Activated CD4-positive, alpha-beta T cell treated with anti-CD3 and anti-CD28 coated beads, Interleukin-2, amount 50 U/mL, for 24 hours (primary cell): Measurements from ENCODE around the gene PRSS57.
"Not testable (repeated sequence)": the region's sequence is repeated elsewhere in the genome, so short reads cannot be mapped to it uniquely, and the experiment has no call there.

ENCODE experiments used
- DNase-seq, 2 donors: peaks; one replicate each; pipeline ENCODE4 v3.0.0-alpha.2; 2020; ENCODE audit warnings: low read depth in 1 of 2, low spot score in 1 of 2

Gene PRSS57

DNA sequence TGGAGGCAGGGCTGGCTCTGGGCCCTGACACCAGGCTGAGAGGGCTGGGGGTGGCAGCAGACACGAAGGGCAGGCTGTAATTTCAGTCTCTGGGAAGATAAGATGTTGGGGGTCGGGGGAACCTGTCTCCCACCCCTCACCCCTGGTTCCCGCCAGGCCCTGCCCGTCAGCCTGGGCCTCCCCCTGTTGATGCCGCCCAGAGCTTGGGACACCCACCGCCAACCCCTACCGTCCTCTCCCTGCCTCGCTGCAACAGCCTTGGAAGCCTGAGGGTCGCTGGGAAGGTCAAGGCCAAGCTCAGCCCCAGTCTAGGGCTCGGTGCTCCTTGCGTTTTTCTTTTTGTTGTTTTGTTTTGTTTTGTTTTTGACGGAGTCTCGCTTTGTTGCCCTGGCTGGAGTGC lies 28.0 kb upstream of the PRSS57 start:
- no peak for DNase-seq

DNA sequence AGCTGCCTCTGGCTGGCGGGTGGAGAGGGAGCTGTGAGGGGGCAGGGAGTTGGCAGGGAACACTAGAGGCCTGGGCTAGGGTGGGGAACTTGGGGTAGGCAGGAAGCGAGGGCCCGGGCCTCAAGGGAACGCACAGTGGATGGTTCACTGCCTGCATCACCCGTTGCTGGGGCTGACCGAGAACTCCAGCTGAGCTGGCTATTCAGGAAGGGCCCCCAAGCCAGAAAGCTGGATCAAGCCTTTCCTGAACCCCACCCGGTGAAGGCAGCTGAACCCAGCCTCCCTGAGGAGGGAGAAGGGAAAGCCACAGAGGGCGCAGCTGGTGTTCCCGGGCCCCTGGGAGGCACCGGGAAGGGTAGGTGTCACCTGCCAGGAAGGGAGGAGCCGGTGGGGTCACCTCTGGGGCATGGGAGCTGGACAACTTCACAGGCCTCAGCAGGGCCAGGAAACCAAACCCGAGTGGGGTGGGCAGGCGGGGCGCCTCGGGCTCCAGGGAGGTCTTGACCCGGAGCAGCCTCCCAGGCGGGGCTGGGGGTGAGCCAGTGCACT lies 27.4 kb upstream of the PRSS57 start:
- DNase-seq, result no peak

DNA sequence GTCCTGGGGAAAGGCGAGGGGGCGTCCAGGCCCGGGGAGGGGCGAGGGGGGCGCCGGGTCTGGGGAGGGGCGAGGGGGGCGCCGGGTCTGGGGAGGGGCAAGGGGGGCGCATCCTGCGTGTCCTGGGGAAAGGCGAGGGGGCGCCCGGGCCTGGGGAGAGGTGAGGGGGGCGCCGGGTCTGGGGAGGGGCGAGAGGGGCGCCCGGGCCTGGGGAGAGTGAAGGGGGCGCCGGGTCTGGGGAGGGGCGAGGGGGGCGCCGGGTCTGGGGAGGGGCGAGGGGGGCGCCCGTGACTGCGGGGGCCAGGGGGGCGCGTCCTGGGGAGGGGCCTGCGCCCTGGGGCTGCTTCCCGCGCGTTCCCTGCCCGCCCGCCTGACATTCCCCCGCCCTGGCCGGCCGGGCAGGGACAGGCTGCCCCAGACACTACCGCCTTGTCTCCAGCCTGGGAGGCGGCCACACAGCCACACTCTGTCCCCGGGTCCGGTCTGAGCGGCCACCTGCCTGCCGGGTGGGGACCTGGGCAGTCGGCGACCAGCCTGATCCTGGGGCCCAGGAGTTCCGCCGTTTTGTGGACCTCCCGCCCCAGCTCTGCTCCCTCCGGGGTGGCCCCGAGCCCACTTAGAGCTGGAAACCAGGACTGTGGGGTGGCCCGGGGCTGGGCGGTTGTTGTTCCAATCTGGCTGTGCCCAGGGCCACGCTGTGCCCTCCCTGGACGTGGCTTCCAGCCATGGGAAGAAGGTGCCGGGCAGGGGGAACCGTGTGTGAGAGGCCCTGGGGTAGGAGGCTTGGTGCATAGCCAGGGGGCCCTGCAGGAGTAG lies 25.3 kb upstream of the PRSS57 start:
- DNase-seq, result no peak

DNA sequence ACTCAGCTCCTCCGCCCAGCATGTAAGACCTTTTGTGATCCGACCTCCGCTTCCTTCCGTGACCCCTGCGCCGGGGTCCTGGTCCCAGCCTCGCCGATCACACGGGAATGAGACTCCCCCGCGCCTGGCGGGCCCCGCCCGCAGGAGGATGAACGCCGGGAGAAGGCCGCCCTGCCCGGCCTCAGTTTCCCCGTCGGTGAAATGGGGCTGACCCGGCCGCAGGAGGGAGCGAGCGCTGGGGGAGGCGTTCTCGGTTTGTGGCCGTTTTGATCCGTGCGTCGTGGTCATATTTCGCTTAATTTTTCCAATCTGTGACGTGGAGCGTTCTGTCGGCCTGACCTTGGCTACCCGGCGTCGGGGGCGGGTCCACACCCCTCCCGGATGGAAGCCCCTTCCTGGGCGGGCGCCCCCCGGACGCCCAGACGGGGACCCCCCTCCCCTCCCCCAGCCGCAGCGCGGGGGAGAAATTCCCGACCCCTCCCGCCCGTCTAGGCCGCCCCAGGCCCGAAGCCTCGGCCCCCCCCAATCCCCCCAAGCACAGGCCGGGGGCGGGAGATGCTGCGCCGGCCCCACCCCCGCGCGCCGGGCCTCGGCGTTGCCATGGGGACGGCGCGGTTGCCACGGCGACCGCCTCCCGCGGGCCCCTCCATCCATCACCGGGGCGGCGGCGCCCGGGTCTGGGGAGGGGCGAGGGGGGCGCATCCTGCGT lies 24.5 kb upstream of the PRSS57 start:
- DNase-seq, result no peak

DNA sequence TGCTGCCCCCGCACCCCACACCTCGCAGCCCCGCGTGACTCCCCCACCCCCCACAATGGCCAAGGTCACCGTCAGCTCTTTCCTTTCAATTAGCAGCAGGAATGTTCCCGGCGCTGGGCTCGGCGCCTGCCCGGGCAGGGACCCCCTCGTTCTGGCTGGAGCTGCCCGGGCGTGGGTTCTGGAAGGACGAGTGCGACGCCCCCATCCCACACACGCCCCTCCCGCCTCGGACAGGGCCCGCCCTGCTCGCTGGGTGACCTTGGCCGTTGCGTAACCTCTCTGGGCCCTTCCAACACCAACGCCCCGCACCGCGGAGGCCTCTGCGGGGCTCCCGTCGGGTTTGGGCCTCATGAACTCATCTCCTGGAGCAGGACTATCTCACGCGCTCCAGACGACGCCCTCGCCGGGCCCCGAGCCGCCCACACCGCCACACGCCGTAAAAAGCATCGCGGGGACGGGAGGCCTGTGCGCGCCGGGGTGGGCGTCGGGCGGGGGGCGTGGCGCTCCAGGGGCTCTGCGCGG lies 23.8 kb upstream of the PRSS57 start:
- no peak for DNase-seq

DNA sequence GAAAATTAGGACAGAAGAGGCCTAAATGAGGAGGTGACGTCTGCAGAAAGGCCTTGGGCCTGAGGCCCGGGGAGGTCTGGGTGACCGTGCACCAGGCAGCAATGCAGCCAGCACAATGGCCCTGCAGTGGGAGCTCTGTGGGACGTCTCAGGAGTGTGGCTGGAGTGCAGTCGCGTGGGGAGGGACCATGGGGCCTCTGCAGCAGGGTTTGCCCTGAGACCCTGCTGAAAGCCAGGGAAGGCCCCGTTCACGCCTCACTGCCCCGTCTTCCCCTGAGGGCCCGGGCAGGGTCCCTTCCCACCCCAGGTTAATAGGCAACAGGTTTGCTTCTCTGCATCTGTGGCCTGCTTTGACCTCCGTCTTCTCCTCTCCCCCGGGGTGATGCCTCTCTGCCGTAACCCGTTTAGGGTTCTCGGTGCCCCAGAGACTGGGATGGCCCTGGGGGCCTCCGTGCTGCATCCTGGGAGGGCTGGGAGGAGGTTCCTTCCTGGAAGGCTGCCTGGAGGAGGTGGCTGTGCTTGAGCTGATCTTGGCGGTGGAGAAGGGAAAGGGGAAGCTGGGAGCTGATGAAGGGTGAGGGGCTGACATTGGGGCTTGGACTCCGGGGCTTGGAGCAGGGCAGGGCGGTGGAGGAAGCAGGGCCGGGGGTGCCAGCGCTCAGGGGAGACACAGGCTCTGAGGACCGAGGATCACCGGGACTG lies 23.1 kb upstream of the PRSS57 start:
- DNase-seq, result no peak

DNA sequence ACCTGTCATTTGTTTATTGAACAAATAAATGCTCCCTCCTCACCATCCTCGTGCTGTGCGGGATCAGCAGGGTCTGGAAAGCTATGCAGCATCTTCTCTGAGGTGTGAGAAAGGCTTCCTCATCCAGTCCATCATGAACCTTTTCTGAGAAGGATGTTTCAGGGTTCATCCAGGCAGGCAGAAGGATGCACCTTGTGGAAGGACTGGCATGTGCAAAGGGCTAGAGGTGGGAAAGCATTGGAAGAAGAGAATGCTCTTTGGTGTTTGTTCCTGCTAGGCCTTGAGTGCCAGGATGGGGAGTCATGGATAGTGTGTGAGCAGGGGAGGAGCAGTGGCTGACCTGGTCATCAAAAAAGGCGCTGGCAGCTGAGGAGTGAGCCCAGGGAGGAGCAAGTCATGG lies 20.1 kb upstream of the PRSS57 start:
- no peak for DNase-seq

DNA sequence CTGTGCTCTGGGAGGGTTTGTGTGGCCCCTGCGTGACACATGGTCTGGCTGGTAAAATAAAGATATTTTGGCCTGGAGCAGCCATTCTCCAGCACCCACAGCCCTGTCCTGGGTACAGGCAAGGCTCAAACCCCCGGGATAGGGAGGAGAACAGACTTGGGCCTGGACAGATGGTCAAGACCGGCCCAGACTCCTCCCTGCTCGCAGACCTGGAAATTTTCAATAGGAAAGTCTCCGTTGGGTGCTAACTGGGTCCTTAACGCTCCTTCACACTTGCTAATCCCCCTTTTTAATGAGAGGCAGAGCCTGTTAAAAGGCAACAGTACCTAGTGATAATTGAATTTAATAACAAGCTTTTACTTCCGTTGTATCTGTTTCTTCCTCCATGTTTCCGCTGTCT lies 16.0 kb upstream of the PRSS57 start:
- no peak for DNase-seq

DNA sequence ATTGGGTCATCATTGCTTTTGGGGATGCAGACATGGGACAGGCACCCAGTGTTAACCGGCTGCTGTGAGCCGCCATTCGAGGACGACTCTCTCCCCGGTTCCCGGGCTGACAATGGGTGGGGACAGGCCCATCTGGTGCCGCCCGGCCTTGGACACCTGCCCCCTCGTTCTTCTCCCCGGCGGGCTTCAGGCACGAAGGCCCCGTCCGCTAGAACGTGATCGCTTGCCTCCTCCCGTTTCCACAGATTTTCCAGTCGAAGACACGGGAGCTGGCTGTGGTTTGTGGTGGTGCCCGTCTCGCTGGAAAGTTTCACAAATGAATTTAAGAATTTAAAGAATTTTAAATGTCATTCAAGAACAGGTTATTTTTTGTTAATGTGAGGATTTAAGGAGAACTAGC lies 15.5 kb upstream of the PRSS57 start:
- DNase-seq, result no peak

DNA sequence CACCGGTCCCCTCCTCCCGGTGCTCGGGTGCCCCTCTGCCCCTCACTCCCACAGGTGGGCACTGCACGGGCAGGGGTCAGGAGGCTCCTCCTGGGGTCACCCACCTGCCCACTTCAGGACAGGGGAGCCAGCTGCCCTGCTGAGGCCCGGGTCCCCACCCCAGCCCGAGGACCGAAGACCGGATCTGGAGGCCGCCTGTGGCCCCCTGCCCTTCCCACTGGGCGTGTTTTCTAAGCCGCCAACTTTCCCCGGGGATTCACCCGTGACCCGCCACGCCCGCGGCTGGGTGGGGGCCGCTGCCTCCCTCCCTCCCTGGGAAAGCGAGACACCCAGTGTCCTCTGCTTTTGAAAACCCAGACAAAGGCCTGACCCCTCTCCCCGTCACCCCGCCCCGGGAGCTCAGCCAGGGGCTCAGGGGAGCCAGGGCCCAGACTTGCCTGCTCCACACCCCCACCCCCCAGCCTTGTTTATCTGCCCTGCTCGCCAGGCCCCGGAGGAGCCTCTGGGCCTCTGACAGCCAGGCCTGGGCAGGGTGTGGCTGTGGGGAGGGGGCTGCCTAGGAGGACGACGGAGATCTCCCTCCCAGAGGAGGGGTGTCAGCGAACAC lies 14.8 kb upstream of the PRSS57 start:
- DNase-seq, result no peak

DNA sequence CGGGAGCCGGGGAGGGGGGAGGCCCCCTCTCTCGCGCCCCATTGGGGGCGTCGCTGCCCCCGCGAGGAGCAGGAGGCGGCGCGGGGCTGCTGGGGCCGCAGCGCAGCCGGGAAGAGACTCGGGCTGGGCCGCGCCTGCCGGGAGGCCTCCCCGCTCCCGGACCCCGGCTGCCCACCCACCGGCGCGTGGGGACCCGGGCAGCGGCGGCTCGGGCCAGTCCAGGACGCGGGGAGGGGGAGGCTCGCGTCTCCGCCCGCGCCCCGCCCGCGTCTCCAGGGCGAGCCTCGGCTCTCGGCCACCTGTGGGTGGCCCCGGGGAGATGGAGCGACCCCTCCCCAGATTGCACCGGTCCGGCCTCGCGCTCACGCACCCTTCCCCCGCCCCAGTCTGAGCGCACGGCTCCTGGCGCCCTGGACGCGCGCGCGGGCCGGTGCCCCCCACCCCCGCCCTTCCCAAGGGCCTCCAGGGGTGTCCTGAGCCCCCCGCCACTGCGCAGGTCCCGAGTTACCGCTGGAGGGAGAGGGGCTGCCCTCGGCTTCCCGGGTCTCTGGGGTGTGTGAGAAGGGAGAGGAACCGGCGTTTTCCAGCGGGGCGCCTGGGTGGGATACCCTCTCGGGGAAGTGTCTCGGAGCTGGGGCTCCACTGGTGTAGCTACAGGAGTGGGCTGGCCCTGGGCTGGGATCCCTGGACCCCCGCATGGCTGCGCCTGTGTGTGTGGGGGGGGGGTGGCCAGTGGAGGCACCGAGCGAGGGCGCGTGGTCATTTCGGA lies 14.1 kb upstream of the PRSS57 start:
- DNase-seq, result no peak

DNA sequence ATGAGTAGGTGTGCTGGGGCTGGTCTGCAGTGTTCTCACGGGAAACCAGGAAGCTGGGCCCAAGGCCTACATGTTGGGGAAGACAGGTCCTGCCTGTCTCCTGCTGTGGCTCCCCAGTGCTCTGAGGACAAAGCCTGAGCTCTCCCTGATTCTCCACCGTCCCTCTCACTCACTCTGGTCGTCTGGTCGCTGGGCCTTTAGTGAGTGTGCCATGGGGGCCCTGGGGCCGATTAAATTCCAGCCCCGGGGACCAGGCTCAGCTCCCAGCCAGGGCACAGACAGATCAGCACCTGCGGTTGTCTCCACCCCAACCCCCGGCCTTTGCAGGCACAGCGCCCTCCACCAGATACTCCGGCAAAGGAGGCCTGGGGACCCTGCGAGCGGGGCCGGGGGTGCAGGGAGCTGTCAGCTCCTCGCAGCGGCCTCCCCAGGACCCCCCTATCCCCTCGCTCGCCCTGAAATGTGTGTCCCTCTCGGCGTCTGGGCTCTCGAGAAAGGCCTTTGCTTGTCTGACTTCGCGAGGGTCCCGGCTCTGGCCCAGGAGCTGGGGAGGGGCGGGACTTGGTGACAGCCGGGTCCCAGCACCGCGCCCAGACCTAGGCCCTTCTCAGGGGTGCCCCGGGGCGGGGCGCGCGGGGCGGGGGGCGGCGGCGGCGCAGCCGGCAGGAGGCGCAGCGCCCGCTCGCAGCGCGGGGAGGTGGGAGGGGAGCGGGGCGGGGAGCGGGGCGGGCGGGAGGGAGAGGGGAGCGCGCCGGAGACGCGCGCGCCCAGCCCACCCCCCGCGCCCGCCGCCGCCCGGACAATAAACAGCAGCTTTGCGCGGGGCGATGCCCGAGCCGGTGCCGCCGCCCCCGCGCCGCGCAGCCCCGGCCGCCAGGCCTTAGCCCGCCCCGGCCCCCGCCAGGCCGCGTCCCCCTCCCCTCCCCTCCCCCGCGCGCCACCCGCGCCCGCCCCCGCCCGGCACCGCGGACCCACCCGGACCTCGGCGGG lies 13.2 kb upstream of the PRSS57 start, which contains the start of gene PALM:
Gene PALM (plus strand): TSS at position 782 of the 990 bp plus-strand sequence. CDS start 212 bp downstream, outside the sequence.
- DNase-seq, result no peak

DNA sequence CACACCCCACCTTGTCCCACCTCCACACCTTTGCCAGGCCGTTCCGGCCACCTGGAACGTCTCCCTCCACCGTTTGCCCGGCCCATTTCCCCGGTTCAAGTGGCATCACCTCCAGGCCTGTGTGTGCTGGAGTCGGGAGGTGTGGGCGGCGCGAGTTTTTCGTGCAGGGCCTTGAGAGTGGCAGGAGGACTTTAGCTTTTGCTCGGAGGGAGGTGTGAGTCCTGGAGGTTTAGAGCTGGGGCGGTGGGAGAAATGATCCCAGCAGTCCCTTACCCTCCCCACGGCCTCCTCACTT lies 9.1 kb upstream of the PRSS57 start:
- no peak for DNase-seq

DNA sequence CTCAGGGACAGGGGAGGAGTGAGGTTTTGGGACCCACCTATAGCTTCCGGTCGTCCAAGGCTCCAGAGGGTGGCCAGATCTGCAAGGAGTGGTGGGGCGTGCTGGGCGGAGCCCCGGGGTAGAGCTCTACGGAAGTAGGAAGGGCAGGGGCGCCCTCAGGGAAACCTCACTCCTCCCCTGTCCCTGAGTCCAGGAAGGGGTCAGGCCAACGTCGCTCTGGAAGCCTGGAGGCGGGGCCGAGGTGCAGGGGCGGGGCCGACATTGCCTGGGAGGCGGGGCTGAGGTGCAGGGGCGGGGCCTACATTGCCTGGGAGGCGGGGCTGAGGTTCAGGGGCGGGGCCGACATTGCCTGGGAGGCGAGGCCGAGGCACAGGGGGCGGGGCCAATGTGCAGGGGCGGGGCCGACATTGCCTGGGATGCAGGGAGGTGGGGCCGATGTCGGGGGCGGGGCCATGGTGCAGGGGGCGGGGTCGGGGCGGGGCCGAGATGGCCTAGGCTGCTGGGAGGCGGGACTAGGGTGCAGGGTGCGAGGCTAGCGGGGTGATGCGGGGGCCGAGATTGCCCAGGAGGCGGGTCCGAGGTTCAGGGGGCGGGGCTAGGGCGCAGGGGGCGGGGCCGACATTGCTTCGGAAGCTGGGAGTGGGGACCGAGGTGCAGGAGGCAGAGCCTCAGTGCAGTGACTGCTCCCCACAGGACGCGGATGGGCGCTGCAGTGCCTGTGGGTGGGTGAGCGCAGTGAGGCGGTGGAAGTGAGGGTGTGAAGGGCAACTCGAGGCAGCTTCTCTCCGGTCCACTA lies 8.6 kb upstream of the PRSS57 start:
- DNase-seq, result peak; percentile 27 to 37

DNA sequence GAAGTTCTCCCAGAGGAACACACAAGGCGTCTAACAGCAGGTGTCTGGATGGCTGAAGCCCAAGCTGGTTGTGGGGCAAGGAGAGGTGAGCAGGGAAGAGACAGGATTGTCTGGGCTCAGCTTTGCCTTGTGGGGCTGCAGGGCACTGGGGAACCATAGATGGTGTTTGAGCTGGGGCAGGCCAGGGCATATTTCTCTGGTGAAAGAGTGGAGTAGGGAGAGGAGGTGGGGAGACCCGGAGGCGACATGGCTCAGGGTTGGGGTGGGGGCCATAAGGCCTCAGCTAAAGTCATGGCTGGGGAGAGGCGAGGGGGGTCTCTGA lies 8.0 kb upstream of the PRSS57 start:
- no peak for DNase-seq

DNA sequence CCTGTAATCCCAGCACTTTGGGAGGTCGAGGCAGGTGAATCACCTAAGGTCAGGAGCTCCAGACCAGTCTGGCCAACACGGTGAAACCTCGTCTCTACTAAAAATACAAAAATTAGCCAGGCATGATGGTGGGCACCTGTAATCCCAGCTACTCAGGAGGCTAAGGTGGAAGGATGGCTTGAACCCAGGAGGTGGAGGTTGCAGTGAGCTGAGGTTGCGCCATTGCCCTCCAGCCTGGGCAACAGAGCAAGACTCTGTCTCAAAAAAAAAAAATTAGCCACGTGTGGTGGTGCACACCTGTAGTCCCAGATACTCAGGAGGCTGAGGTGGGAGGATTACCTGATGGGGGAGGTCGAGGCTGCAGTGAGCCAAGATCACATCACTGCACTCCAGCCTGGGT lies 7.6 kb upstream of the PRSS57 start:
- not testable (repeated sequence) for DNase-seq

DNA sequence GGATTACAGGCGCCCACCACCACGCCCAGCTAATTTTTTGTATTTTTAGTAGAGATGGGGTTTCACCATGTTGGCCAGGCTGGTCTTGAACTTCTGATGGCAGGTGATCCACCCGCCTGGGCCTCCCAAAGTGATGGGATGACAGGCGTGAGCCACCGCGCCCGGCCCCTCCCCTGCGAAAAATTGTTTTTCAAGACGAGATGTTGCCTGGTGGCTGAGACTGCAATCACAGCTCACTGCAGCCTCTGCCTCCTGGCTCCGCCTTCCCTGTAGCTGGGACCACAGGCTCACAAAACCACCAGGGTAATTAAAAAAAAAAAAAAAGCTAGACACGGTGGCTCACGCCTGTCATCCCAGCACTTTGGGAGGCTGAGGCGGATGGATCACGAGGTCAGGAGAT lies 4.6 kb upstream of the PRSS57 start:
- not testable (repeated sequence) for DNase-seq

DNA sequence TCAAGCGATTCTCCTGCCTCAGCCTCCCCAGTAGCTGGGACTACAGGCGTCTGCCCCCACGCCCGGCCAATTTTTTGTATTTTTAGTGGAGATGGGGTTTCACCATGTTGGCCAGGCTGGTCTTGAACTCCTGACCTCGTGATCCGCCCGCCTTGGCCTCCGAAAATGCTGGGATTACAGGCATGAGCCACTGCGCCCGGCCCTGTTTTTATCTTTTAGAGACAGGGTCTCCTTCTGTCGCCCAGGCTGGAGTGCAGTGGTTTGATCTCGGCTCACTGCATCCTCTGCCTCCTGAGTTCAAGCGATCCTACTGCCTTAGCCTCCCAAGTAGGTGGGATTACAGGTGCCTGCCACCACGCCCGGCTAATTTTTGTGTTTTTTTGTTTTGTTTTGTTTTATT lies 3.3 kb upstream of the PRSS57 start:
- DNase-seq, result not testable (repeated sequence)
